Neural progenitor cell (in vitro differentiated cells): ENCODE measurements around the gene TRIM2. TPM values are rescaled to one million over a fixed set of nuclear protein-coding genes. Genes with fewer than 3 reads are reported as not detected.

Experiments
- DNase-seq: peaks from one replicate; pipeline ENCODE4 v3.0.0-alpha.2; 2016; ENCODE audit warnings: low spot score
- H2AFZ ChIP-seq: fragments of 200-600 bp; sonication (generic); replicated peaks from 2 replicates; pipeline ENCODE4 v1.6.1; 2016; ENCODE audit warnings: antibody characterized with exemption
- H3F3A ChIP-seq: fragments of 200-600 bp; sonication (generic); 2 replicates; pipeline ENCODE4 v1.6.1; 2016; ENCODE audit warnings: antibody characterized with exemption, low read depth
- H3K27ac ChIP-seq: fragments of 200-600 bp; sonication (generic); 2 replicates; pipeline ENCODE4 v1.5.1; 2016; ENCODE audit warnings: mild to moderate bottlenecking
- H3K27me3 ChIP-seq: fragments of 200-600 bp; sonication (generic); 2 replicates; pipeline ENCODE4 v1.6.1; 2016; ENCODE audit warnings: mild to moderate bottlenecking, moderate library complexity
- H3K36me3 ChIP-seq: fragments of 200-600 bp; sonication (generic); 2 replicates; pipeline ENCODE4 v1.5.1; 2016
- H3K4me1 ChIP-seq: fragments of 200-600 bp; sonication (generic); 2 replicates; pipeline ENCODE4 v1.6.1; 2016; ENCODE audit warnings: mixed run types
- H3K4me2 ChIP-seq: fragments of 200-600 bp; sonication (generic); 2 replicates; pipeline ENCODE4 v1.6.1; 2016
- H3K4me3 ChIP-seq: fragments of 200-600 bp; sonication (generic); 2 replicates; pipeline ENCODE4 v1.5.1; 2016
- H3K79me2 ChIP-seq: fragments of 200-600 bp; sonication (generic); 2 replicates; pipeline ENCODE4 v1.6.1; 2016; ENCODE audit warnings: low read depth
- H3K9ac ChIP-seq: fragments of 200-600 bp; sonication (generic); 2 replicates; pipeline ENCODE4 v1.6.1; 2016
- H3K9me3 ChIP-seq: fragments of 200-600 bp; sonication (generic); 2 replicates; pipeline ENCODE4 v1.5.1; 2016; ENCODE audit warnings: low read depth
- H4K20me1 ChIP-seq: fragments of 200-600 bp; sonication (generic); 2 replicates; pipeline ENCODE4 v1.6.1; 2016; ENCODE audit warnings: low read depth
- H3K27ac Mint-ChIP-seq: 3 replicates; pipeline ENCODE4 v1.8.0; 2021; ENCODE audit warnings: mixed read lengths
- H3K27me3 Mint-ChIP-seq: 2 replicates; pipeline ENCODE4 v1.8.0; 2022; ENCODE audit warnings: low read depth, mild to moderate bottlenecking, inconsistent platforms, moderate library complexity, mixed read lengths; ENCODE audit not compliant: insufficient read depth
- H3K36me3 Mint-ChIP-seq: 3 replicates; pipeline ENCODE4 v1.8.0; 2021; ENCODE audit warnings: mixed read lengths
- H3K4me1 Mint-ChIP-seq: 3 replicates; pipeline ENCODE4 v1.8.0; 2021; ENCODE audit warnings: mixed read lengths
- H3K4me3 Mint-ChIP-seq: 3 replicates; pipeline ENCODE4 v1.8.0; 2021; ENCODE audit warnings: mild to moderate bottlenecking, moderate library complexity, mixed read lengths
- H3K9me3 Mint-ChIP-seq: 3 replicates; pipeline ENCODE4 v1.8.0; 2020; ENCODE audit warnings: mixed read lengths
- EZH2 ChIP-seq: fragments of 200-600 bp; sonication (generic); IDR thresholded peaks from 2 replicates; pipeline ENCODE4 v1.6.1; 2017; ENCODE audit warnings: antibody characterized with exemption, mild to moderate bottlenecking, moderate library complexity
- EZH2phosphoT487 ChIP-seq: fragments of 200-600 bp; sonication (generic); IDR thresholded peaks from 2 replicates; pipeline ENCODE4 v1.6.1; 2017; ENCODE audit warnings: antibody characterized with exemption
- total RNA-seq: library from RNA; depleted of rRNA; stranded (reverse); fragments of >200 nt; gene quantifications from 2 replicates; pipeline ENCODE4 v1.2.3, GENCODE V29; 2015; ENCODE audit warnings: low replicate concordance
- TF ChIP-seq, protein P1 (sequence below): fragments of 200-600 bp; sonication (generic); IDR thresholded peaks from 2 replicates; pipeline ENCODE4 v1.5.1; 2017; ENCODE audit warnings: antibody characterized with exemption, mild to moderate bottlenecking

TRIM2 gene
- total RNA-seq, 1 donor from 2014 or later = 87.6 TPM

GRCh38 chr4:153327247-153327646, 123.0 kb downstream of the TRIM2 start:
- Histone ChIP-seq H2AFZ (no peak overlapping the region), H4K20me1 (no peaks in the 10 kb centered on the region), H3K27ac (no peak overlapping the region), H3K9me3 (no peaks in the 10 kb centered on the region), H3K27me3 (no peaks in the 10 kb centered on the region), H3K4me3 (no peak overlapping the region), H3K79me2 (no peaks in the 10 kb centered on the region), H3K9ac (no peak overlapping the region), H3K36me3 (peaks cover 7% of the 10 kb centered on the region), H3K4me1 (no peaks in the 10 kb centered on the region), H3F3A (peaks cover 3% of the 10 kb centered on the region), H3K4me2 (no peak overlapping the region)
- TF ChIP-seq EZH2 (no peak), EZH2phosphoT487 (no peak)
- TF ChIP-seq, protein P1, sequence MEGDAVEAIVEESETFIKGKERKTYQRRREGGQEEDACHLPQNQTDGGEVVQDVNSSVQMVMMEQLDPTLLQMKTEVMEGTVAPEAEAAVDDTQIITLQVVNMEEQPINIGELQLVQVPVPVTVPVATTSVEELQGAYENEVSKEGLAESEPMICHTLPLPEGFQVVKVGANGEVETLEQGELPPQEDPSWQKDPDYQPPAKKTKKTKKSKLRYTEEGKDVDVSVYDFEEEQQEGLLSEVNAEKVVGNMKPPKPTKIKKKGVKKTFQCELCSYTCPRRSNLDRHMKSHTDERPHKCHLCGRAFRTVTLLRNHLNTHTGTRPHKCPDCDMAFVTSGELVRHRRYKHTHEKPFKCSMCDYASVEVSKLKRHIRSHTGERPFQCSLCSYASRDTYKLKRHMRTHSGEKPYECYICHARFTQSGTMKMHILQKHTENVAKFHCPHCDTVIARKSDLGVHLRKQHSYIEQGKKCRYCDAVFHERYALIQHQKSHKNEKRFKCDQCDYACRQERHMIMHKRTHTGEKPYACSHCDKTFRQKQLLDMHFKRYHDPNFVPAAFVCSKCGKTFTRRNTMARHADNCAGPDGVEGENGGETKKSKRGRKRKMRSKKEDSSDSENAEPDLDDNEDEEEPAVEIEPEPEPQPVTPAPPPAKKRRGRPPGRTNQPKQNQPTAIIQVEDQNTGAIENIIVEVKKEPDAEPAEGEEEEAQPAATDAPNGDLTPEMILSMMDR = no peak
- DNase-seq = no peak
- Mint-ChIP-seq H3K27ac (no peak overlapping the region), H3K4me1 (no peaks in the 10 kb centered on the region), H3K4me3 (no peak overlapping the region), H3K27me3 (peaks cover 3% of the 10 kb centered on the region), H3K9me3 (no peaks in the 10 kb centered on the region), H3K36me3 (peaks cover 33% of the 10 kb centered on the region)

DNA sequence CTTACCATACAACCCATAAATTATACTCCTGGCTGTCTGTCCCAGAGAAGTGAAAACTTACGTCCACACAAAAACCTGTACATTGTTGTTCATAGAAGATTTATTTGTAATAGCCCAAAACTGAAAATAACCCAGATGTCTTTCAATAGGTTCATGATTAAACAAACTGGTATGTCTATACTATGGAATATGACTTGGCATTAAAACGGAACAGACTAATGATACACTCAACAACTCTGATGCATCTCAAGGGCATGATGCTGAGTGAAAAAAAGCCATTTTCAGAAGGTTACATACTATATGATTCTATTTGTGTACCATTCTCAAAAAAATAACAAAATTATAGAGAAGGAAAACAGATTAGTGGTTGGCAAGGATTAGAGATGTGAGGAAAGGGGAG, 128.7 kb downstream of the TRIM2 start:
- H3K27ac Mint-ChIP-seq = no peak overlapping the region

GRCh38 chr4:153333874-153334273, 129.6 kb downstream of the TRIM2 start:
- Histone ChIP-seq H3K79me2 (no peaks in the 10 kb centered on the region), H3F3A (no peaks in the 10 kb centered on the region), H2AFZ (no peak overlapping the region), H3K4me1 (no peaks in the 10 kb centered on the region), H4K20me1 (no peaks in the 10 kb centered on the region), H3K9me3 (no peaks in the 10 kb centered on the region), H3K27me3 (no peaks in the 10 kb centered on the region), H3K4me3 (no peak overlapping the region), H3K36me3 (peaks cover 3% of the 10 kb centered on the region), H3K27ac (no peak overlapping the region), H3K9ac (no peak overlapping the region), H3K4me2 (no peak overlapping the region)
- Mint-ChIP-seq H3K36me3 (peaks cover 29% of the 10 kb centered on the region), H3K27me3 (peaks cover 2% of the 10 kb centered on the region), H3K4me3 (no peak overlapping the region), H3K4me1 (no peaks in the 10 kb centered on the region), H3K9me3 (no peaks in the 10 kb centered on the region), H3K27ac (no peak overlapping the region)
- DNase-seq = no peak
- TF ChIP-seq, protein P1 = no peak
- no peak for TF ChIP-seq EZH2phosphoT487
- no peak for TF ChIP-seq EZH2

More for the DNA sequence above, 128.7 kb downstream of the TRIM2 start:
- no peak for DNase-seq
- H3K9ac ChIP-seq = no peak overlapping the region
- Mint-ChIP-seq H3K36me3 (peaks cover 32% of the 10 kb centered on the region), H3K4me1 (no peaks in the 10 kb centered on the region), H3K4me3 (no peak overlapping the region), H3K27me3 (peaks cover 2% of the 10 kb centered on the region), H3K9me3 (no peaks in the 10 kb centered on the region)
- H3K27ac ChIP-seq = no peak overlapping the region
- H3K4me2 ChIP-seq = no peak overlapping the region
- no peaks in the 10 kb centered on the region for H3K79me2 ChIP-seq
- H3K36me3 ChIP-seq = peaks cover 7% of the 10 kb centered on the region
- TF ChIP-seq EZH2 (no peak), EZH2phosphoT487 (no peak)
- TF ChIP-seq, protein P1 = no peak
- peaks cover 1% of the 10 kb centered on the region for H3F3A ChIP-seq
- no peaks in the 10 kb centered on the region for H3K9me3 ChIP-seq
- H3K27me3 ChIP-seq = no peaks in the 10 kb centered on the region
- H3K4me3 ChIP-seq = no peak overlapping the region
- H3K4me1 ChIP-seq = no peaks in the 10 kb centered on the region
- H4K20me1 ChIP-seq = no peaks in the 10 kb centered on the region
- no peak overlapping the region for H2AFZ ChIP-seq
